IPS-11a (cell line): ENCODE data around the gene CREB5.
"Not testable (repeated sequence)": the region's sequence is repeated elsewhere in the genome, so short reads cannot be mapped to it uniquely, and the experiment has no call there.

Experiments used
- H3K4me3 ChIP-seq: one replicate; pipeline ENCODE4 v1.5.1; 2013; ENCODE audit warnings: low read depth, low read length, control low read depth

CREB5 gene

GRCh38 chr7:28598037-28598436 lies 185.7 kb downstream of the CREB5 start:
- not testable (repeated sequence) for H3K4me3 ChIP-seq

GRCh38 chr7:28598586-28598985 lies 186.3 kb downstream of the CREB5 start:
- H3K4me3 ChIP-seq: no peak overlapping the region

GRCh38 chr7:28599411-28599810 lies 187.1 kb downstream of the CREB5 start:
- H3K4me3 ChIP-seq: no peak overlapping the region

GRCh38 chr7:28602282-28602681 lies 190.0 kb downstream of the CREB5 start:
- H3K4me3 ChIP-seq: no peak overlapping the region

- H3K4me3 ChIP-seq: no peak overlapping the region
Measured at GRCh38 chr7:28605427-28606085, 193.2 kb downstream of the CREB5 start.

GRCh38 chr7:28606421-28606820 lies 194.1 kb downstream of the CREB5 start:
- H3K4me3 ChIP-seq: no peak overlapping the region

GRCh38 chr7:28607855-28608193 lies 195.5 kb downstream of the CREB5 start:
- no peak overlapping the region for H3K4me3 ChIP-seq

- H3K4me3 ChIP-seq: no peak overlapping the region
Measured at GRCh38 chr7:28608237-28608656, 195.9 kb downstream of the CREB5 start.

- no peak overlapping the region for H3K4me3 ChIP-seq
Measured at GRCh38 chr7:28608731-28609130, 196.4 kb downstream of the CREB5 start.

GRCh38 chr7:28609608-28610007 lies 197.3 kb downstream of the CREB5 start:
- no peak overlapping the region for H3K4me3 ChIP-seq

- not testable (repeated sequence) for H3K4me3 ChIP-seq
Measured at GRCh38 chr7:28611399-28611897, 199.1 kb downstream of the CREB5 start.

GRCh38 chr7:28613262-28613661 lies 200.9 kb downstream of the CREB5 start:
- no peak overlapping the region for H3K4me3 ChIP-seq

GRCh38 chr7:28615091-28615490 lies 202.8 kb downstream of the CREB5 start:
- H3K4me3 ChIP-seq: no peak overlapping the region

- H3K4me3 ChIP-seq: no peak overlapping the region
Measured at GRCh38 chr7:28617308-28617880, 205.1 kb downstream of the CREB5 start.

GRCh38 chr7:28618383-28618782 lies 206.1 kb downstream of the CREB5 start:
- H3K4me3 ChIP-seq: no peak overlapping the region

- no peak overlapping the region for H3K4me3 ChIP-seq
Measured at GRCh38 chr7:28619256-28619655, 206.9 kb downstream of the CREB5 start.

- no peak overlapping the region for H3K4me3 ChIP-seq
Measured at GRCh38 chr7:28621369-28621841, 209.1 kb downstream of the CREB5 start.

- H3K4me3 ChIP-seq: no peak overlapping the region
Measured at GRCh38 chr7:28623105-28623730, 210.9 kb downstream of the CREB5 start.

- H3K4me3 ChIP-seq: no peak overlapping the region
Measured at GRCh38 chr7:28623863-28624262, 211.5 kb downstream of the CREB5 start.

GRCh38 chr7:28625432-28625831 lies 213.1 kb downstream of the CREB5 start:
- no peak overlapping the region for H3K4me3 ChIP-seq

- no peak overlapping the region for H3K4me3 ChIP-seq
Measured at GRCh38 chr7:28626221-28626620, 213.9 kb downstream of the CREB5 start.

- no peak overlapping the region for H3K4me3 ChIP-seq
Measured at GRCh38 chr7:28626624-28627262, 214.4 kb downstream of the CREB5 start.
